Measurements from ENCODE around the gene TTC3.
A peak's percentile ranks its signal among the peaks of the same experiment; 100 is the strongest.
"Not testable (repeated sequence)": the region's sequence is repeated elsewhere in the genome, so short reads cannot be mapped to it uniquely, and the experiment has no call there.

Gene TTC3

GRCh38 chr21:37045149-37045548, 27.9 kb upstream of the TTC3 start:
- DNase-seq: no peak
- H3K9me3 Mint-ChIP-seq: no peaks in the 10 kb centered on the region
- H3K4me1 Mint-ChIP-seq (ENCODE audit: low read depth): peaks cover 12% of the 10 kb centered on the region
- H3K4me3 Mint-ChIP-seq: no peak overlapping the region
- H3K36me3 Mint-ChIP-seq (ENCODE audit: low read depth): no peaks in the 10 kb centered on the region
- no peak overlapping the region for H3K27ac Mint-ChIP-seq
- H3K27me3 Mint-ChIP-seq: no peaks in the 10 kb centered on the region

GRCh38 chr21:37045556-37045955, 27.5 kb upstream of the TTC3 start:
- no peaks in the 10 kb centered on the region for H3K27me3 Mint-ChIP-seq
- no peak overlapping the region for H3K27ac Mint-ChIP-seq
- no peak overlapping the region for H3K4me3 Mint-ChIP-seq
- H3K4me1 Mint-ChIP-seq (ENCODE audit: low read depth): peaks cover 12% of the 10 kb centered on the region
- no peak for DNase-seq
- no peaks in the 10 kb centered on the region for H3K36me3 Mint-ChIP-seq (ENCODE audit: low read depth)
- H3K9me3 Mint-ChIP-seq: no peaks in the 10 kb centered on the region

- H3K9me3 Mint-ChIP-seq: no peaks in the 10 kb centered on the region
- no peak overlapping the region for H3K27ac Mint-ChIP-seq
- H3K36me3 Mint-ChIP-seq (ENCODE audit: low read depth): no peaks in the 10 kb centered on the region
- no peak overlapping the region for H3K4me3 Mint-ChIP-seq
- DNase-seq: no peak
- H3K4me1 Mint-ChIP-seq (ENCODE audit: low read depth): peaks cover 12% of the 10 kb centered on the region
- no peaks in the 10 kb centered on the region for H3K27me3 Mint-ChIP-seq
Measured at GRCh38 chr21:37047079-37047478, 26.0 kb upstream of the TTC3 start.

GRCh38 chr21:37049741-37050140, 23.3 kb upstream of the TTC3 start:
- H3K27ac Mint-ChIP-seq; H3K9me3 Mint-ChIP-seq; H3K36me3 Mint-ChIP-seq (ENCODE audit: low read depth); H3K27me3 Mint-ChIP-seq; H3K4me3 Mint-ChIP-seq; H3K4me1 Mint-ChIP-seq (ENCODE audit: low read depth); DNase-seq: not testable (repeated sequence)

- H3K27ac Mint-ChIP-seq: no peak overlapping the region
- no peak overlapping the region for H3K4me3 Mint-ChIP-seq
- H3K4me1 Mint-ChIP-seq (ENCODE audit: low read depth): peaks cover 6% of the 10 kb centered on the region
- DNase-seq: no peak
- H3K36me3 Mint-ChIP-seq (ENCODE audit: low read depth): no peaks in the 10 kb centered on the region
- no peaks in the 10 kb centered on the region for H3K9me3 Mint-ChIP-seq
- H3K27me3 Mint-ChIP-seq: no peaks in the 10 kb centered on the region
Measured at GRCh38 chr21:37055271-37055855, 17.7 kb upstream of the TTC3 start.

- no peaks in the 10 kb centered on the region for H3K36me3 Mint-ChIP-seq (ENCODE audit: low read depth)
- peaks cover 8% of the 10 kb centered on the region for H3K4me1 Mint-ChIP-seq (ENCODE audit: low read depth)
- no peak overlapping the region for H3K4me3 Mint-ChIP-seq
- DNase-seq: no peak
- no peaks in the 10 kb centered on the region for H3K9me3 Mint-ChIP-seq
- no peak overlapping the region for H3K27ac Mint-ChIP-seq
- H3K27me3 Mint-ChIP-seq: no peaks in the 10 kb centered on the region
Measured at GRCh38 chr21:37057614-37058013, 15.4 kb upstream of the TTC3 start.

GRCh38 chr21:37058261-37058660, 14.8 kb upstream of the TTC3 start:
- no peak for DNase-seq
- Mint-ChIP-seq H3K36me3 (ENCODE audit: low read depth) (no peaks in the 10 kb centered on the region), H3K27ac (no peak overlapping the region), H3K27me3 (no peaks in the 10 kb centered on the region), H3K4me3 (no peak overlapping the region), H3K9me3 (no peaks in the 10 kb centered on the region), H3K4me1 (ENCODE audit: low read depth) (peaks cover 8% of the 10 kb centered on the region)

- no peaks in the 10 kb centered on the region for H3K27me3 Mint-ChIP-seq
- H3K4me1 Mint-ChIP-seq (ENCODE audit: low read depth): peaks cover 8% of the 10 kb centered on the region
- H3K36me3 Mint-ChIP-seq (ENCODE audit: low read depth): no peaks in the 10 kb centered on the region
- no peak overlapping the region for H3K27ac Mint-ChIP-seq
- DNase-seq: no peak
- H3K9me3 Mint-ChIP-seq: no peaks in the 10 kb centered on the region
- H3K4me3 Mint-ChIP-seq: no peak overlapping the region
Measured at GRCh38 chr21:37059181-37059580, 13.9 kb upstream of the TTC3 start.

GRCh38 chr21:37060296-37060695, 12.8 kb upstream of the TTC3 start:
- H3K9me3 Mint-ChIP-seq: no peaks in the 10 kb centered on the region
- H3K4me1 Mint-ChIP-seq (ENCODE audit: low read depth): peaks cover 8% of the 10 kb centered on the region
- no peak overlapping the region for H3K4me3 Mint-ChIP-seq
- no peak for DNase-seq
- H3K27me3 Mint-ChIP-seq: no peaks in the 10 kb centered on the region
- H3K36me3 Mint-ChIP-seq (ENCODE audit: low read depth): peaks cover 9% of the 10 kb centered on the region
- H3K27ac Mint-ChIP-seq: no peak overlapping the region

- DNase-seq: no peak
- Mint-ChIP-seq H3K4me3 (no peak overlapping the region), H3K27ac (no peak overlapping the region), H3K4me1 (ENCODE audit: low read depth) (peaks cover 8% of the 10 kb centered on the region), H3K36me3 (ENCODE audit: low read depth) (peaks cover 19% of the 10 kb centered on the region), H3K9me3 (no peaks in the 10 kb centered on the region), H3K27me3 (no peaks in the 10 kb centered on the region)
Measured at GRCh38 chr21:37061926-37062592, 11.0 kb upstream of the TTC3 start.

GRCh38 chr21:37062593-37062935, 10.5 kb upstream of the TTC3 start:
- peaks cover 23% of the 10 kb centered on the region for H3K36me3 Mint-ChIP-seq (ENCODE audit: low read depth)
- H3K4me3 Mint-ChIP-seq: no peak overlapping the region
- no peaks in the 10 kb centered on the region for H3K27me3 Mint-ChIP-seq
- H3K9me3 Mint-ChIP-seq: no peaks in the 10 kb centered on the region
- no peak overlapping the region for H3K27ac Mint-ChIP-seq
- H3K4me1 Mint-ChIP-seq (ENCODE audit: low read depth): peaks cover 8% of the 10 kb centered on the region
- no peak for DNase-seq

- no peak overlapping the region for H3K27ac Mint-ChIP-seq
- H3K27me3 Mint-ChIP-seq: no peaks in the 10 kb centered on the region
- H3K4me3 Mint-ChIP-seq: no peak overlapping the region
- DNase-seq: no peak
- peaks cover 29% of the 10 kb centered on the region for H3K36me3 Mint-ChIP-seq (ENCODE audit: low read depth)
- H3K4me1 Mint-ChIP-seq (ENCODE audit: low read depth): peaks cover 8% of the 10 kb centered on the region
- H3K9me3 Mint-ChIP-seq: no peaks in the 10 kb centered on the region
Measured at GRCh38 chr21:37063433-37063832, 9.6 kb upstream of the TTC3 start.

- Mint-ChIP-seq H3K4me1 (ENCODE audit: low read depth) (peaks cover 7% of the 10 kb centered on the region), H3K9me3 (no peaks in the 10 kb centered on the region), H3K4me3 (no peak overlapping the region), H3K36me3 (ENCODE audit: low read depth) (peaks cover 38% of the 10 kb centered on the region), H3K27ac (no peak overlapping the region), H3K27me3 (no peaks in the 10 kb centered on the region)
- no peak for DNase-seq
Measured at GRCh38 chr21:37064841-37065240, 8.2 kb upstream of the TTC3 start.

- no peak overlapping the region for H3K27ac Mint-ChIP-seq
- no peak for DNase-seq
- H3K36me3 Mint-ChIP-seq (ENCODE audit: low read depth): peaks cover 43% of the 10 kb centered on the region
- H3K9me3 Mint-ChIP-seq: no peaks in the 10 kb centered on the region
- H3K27me3 Mint-ChIP-seq: no peaks in the 10 kb centered on the region
- H3K4me3 Mint-ChIP-seq: no peak overlapping the region
- peaks cover 7% of the 10 kb centered on the region for H3K4me1 Mint-ChIP-seq (ENCODE audit: low read depth)
Measured at GRCh38 chr21:37065561-37066177, 7.4 kb upstream of the TTC3 start.

- DNase-seq: peak; percentile 48
- peak overlapping the region; percentile 88 for H3K27ac Mint-ChIP-seq
- peaks cover 47% of the 10 kb centered on the region for H3K36me3 Mint-ChIP-seq (ENCODE audit: low read depth)
- H3K4me3 Mint-ChIP-seq: peak overlapping the region; percentile 78
- peaks cover 41% of the 10 kb centered on the region for H3K4me1 Mint-ChIP-seq (ENCODE audit: low read depth)
- H3K27me3 Mint-ChIP-seq: no peaks in the 10 kb centered on the region
- no peaks in the 10 kb centered on the region for H3K9me3 Mint-ChIP-seq
Measured at GRCh38 chr21:37071561-37072273, 1.3 kb upstream of the TTC3 start.
